ENCODE data around the gene PHC2.

PHC2 gene

GRCh38 chr1:33430692-33431593 is at the start of gene PHC2:
Gene PHC2 (minus strand): TSS chr1:33431095. CDS start chr1:33375539, 55,556 bp downstream.
- peak; percentile 98 for DNase-seq

GRCh38 chr1:33477451-33477850 is 46.6 kb upstream of the PHC2 start:
- no peak for DNase-seq

GRCh38 chr1:33473900-33474299 is 43.0 kb upstream of the PHC2 start:
- no peak for DNase-seq

DNA sequence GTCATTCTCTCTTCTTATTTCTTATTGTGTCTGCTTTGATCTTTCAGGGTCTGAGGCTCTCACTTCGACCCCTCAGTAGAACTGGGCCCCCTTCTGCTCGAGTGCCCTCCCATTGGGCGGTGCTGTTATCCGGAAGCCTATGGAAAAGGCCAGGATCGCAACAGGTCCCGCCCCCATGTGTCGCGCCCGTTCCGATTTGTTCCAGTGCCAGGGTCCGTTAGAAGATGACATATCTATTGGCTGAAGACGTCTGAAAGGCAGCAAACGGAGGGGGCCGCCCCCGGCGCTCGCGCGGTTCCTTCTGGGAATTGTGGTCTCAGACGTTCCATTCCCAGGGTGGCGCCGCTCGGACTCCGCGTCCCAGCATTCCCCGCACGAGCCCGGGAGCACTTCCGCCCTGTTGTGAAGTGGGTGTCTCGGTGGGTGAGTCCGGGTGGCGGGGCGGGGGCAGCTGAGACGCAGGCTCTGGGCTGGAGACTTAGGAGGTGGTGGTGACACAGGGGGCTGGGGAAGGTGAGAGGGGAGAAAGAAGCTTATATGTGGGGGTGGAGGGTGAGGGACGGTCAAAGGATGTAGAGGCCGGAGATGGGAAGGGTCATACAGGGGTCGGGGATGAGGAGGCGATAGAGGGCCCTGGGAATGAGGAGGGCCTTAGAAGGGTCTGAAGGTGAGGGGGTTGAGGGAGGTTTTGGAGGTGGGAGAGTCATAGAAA is 41.5 kb upstream of the PHC2 start, which contains the start of gene ZSCAN20:
Gene ZSCAN20, plus strand, starts transcription at position 377 of the 712 bp plus-strand sequence. CDS start 6,644 bp downstream, outside the sequence.
- DNase-seq: peak; percentile 99

- no peak for DNase-seq
These were observed 40.5 kb upstream of the PHC2 start for GRCh38 chr1:33471416-33471815.

GRCh38 chr1:33470495-33471012 is 39.7 kb upstream of the PHC2 start:
- peak; percentile 89 for DNase-seq

GRCh38 chr1:33469691-33470090 is 38.8 kb upstream of the PHC2 start:
- DNase-seq: no peak

DNA sequence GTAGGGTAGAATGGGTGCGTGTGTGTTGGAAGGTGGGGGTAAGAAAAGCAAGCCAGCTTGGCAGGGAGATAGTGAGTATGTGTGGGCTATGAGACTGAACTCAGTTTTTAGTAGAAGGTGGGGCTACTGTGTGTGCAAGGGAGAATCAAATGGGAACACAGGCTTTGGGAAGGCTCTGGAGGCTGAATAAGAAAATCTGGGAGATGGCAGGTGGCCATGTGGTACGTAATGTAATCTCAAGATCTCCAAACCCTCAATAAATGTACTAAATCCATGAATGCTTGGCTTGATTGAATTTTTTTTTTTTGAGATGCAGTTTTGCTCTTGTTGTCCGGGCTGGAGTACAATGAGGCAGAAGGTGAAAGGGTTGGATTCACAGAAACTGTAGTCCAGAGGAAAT is 38.1 kb upstream of the PHC2 start:
- peak; percentile 9 for DNase-seq

DNA sequence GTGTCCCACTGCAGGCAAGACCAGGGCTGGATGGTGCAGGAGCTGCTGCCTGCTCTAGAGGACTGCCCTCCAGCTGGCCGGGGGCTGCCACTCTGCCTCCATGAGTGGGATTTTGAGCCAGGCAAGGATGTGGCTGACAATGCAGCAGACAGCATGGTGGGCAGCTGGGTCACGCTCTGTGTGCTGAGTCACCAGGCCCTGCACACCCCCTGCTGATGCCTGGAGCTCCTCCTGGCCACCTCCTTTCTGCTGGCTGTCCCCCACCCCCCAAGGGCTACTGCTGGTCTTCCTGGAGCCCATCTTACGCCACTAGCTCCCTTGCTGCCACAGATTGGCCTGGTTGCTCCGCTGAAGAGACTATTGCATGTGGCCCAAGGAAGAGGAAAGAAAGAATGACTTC is 37.6 kb upstream of the PHC2 start:
- no peak for DNase-seq

- no peak for DNase-seq
These were observed 37.1 kb upstream of the PHC2 start for GRCh38 chr1:33468011-33468410.

DNA sequence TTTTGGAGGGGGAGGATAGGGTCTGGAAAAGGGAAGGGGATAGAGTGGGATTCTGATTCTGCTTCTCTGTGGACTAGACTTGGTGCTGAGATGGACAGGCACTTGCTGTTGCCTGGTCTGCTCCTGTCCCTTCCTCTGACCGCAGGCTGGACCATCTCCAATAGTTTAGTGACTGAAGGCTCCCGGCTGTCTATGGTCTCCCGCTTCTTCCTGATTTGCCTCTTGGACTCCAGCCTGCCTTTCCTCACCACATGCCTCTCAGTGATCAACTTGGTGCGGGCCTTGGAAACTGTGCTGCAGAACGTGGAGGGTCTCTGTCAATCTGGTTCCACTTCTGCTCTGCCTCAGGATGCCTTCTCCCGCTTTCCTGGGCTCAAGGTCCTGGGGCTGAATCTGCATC is 35.3 kb upstream of the PHC2 start:
- DNase-seq: no peak

DNA sequence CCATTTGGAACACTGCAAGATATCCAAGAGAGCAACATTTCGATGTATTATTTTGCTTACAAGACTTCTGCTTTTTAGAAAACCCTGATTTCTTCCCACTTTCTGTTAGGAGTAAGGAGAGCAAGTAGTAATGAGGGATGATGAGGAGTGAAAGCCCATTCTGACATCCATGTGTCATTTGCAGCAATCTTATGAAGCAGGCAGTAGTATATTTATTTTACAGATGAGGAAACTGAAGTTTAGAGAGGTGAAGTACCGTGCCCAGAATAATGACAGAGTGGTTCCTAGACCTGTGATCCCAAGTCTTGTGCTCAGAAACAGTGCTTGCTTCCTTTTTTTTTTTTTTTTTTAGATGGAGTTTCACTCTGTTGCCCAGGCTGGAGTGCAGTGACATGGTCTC is 34.4 kb upstream of the PHC2 start:
- DNase-seq: no peak

- DNase-seq: no peak
These were observed 33.7 kb upstream of the PHC2 start for GRCh38 chr1:33464552-33464951.

DNA sequence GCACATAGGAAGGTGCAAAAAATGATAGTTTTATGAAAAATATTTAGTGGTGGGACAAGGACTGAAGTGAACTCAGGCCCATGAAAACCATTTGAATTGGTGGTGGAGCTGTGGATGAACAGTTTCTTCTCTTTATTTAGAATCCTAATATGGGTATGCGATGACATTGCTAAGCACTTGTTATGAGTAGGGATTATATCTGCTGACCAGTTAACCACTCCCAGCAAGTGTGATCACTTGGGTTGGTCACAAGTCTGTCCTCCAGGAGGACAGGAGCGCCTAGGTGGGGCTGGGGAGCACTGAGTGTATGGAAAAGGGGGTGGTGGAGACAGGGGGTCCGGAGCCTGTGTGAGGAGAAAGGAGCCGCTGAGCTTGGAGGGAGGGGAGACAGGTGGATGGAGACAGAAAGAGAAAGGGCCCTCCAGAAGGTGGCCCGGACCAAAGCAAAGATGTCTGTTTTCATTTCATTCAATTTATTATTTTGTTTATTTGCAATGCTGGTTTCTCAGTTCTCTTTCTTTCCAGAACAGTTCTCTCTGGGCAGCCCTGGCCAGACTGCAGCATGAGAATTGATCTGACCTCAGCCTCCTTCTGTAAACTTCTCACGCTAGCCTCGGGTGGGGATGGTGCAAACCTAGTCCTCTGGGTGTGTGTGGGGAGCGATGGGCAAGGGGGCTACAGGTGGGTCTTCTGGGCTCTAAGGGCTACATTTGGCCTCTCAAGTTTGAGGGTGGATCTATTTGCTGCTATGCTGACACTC is 31.7 kb upstream of the PHC2 start:
- no peak for DNase-seq

GRCh38 chr1:33460947-33461629 is 30.2 kb upstream of the PHC2 start:
- no peak for DNase-seq

DNA sequence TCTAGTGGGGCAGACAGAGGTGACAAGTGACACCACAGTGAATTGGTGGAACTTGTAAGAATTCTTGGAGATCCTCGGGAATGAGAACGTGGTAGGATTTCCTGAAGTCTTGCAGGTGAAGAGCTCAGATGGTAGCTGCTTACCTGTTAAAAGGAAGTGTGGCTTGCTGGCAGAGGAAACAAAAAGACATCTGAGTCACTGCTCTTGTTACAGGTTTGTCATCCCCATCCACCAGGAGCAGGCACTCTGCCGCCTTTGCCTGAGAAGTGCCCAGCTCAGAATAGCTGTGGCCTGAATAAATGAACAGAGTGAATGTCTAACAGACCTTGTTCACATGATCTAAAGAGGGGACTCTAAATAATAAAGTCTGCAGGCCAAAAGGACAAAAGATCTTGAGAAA is 29.2 kb upstream of the PHC2 start:
- DNase-seq: no peak

- no peak for DNase-seq
These were observed 28.8 kb upstream of the PHC2 start for GRCh38 chr1:33459691-33460090.

GRCh38 chr1:33456502-33456886 is 25.6 kb upstream of the PHC2 start:
- DNase-seq: no peak

DNA sequence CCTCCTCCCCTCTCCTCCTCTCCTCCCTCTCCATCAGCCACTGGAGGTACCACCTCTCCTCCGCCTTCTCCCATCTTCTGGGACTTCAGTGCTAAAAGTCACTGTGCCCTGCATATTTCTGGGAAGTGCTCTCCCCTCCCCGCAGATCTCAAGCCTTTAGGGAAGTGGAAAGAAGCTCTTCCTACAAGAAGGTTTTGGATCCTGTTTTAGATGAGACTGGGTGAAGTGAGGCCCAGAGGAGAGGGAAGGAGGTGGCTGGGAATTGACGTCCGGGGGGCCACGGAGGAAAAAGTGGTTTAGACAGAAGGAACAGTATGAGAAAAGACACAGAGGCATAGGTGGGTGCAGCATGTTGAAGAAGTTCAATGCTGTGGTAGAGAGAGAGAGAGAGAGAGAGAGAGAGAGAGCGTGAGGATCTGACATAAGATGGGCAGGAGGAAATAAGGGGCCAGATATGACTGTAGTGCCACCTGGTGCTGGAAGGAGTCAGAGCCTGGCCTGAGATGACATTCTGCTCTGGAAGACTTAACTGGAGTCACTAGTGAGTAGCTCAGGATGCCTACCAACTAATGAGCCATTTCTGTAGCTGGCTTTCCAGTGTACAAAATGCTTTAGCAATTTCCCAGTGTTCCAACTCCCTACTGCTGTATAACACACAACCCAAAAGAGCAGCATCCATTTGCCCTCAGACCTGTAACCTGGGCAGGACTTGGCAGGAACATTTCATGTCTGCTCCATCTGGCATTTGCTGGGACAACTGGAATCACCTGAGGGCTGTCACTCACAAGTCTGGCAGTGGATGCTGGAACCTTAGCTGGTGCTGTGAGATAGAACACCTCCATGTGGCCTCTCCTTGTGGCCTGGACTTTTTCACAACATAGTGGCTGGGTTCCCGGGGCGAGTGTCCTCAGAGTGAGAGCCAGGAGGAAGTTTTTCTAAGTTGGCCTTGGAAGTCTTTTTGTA is 24.9 kb upstream of the PHC2 start:
- peak; percentile 87 for DNase-seq

DNA sequence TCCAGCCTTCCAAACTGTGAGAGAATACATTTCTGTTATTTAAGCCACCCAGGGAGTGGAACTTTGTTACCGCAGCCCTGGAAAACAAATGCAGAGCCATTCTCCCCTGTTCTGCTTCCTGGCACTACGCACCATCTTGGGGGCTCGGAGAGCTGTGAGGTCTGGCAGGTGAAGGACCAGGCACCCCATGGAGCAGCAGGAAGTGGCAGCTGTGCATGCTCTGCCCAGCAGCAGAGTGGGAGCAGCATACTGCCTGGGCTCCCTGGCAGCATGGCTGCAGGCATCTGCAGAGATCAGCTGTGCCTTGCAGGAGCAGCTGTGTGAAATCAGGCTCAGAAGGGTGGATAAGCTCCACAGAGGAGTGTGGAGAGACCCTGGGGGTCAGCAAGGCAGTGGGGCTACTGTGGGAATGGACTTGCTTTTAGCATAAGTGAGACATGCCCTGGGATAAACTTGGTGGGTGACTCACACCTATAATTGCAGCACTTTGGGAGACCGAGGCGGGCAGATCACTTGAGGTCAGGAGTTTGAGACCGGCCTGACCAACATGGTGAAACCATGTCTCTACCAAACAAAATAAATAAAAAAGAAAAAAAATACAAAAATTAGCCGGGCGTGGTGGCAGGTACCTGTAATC is 23.9 kb upstream of the PHC2 start:
- DNase-seq: peak; percentile 78

DNA sequence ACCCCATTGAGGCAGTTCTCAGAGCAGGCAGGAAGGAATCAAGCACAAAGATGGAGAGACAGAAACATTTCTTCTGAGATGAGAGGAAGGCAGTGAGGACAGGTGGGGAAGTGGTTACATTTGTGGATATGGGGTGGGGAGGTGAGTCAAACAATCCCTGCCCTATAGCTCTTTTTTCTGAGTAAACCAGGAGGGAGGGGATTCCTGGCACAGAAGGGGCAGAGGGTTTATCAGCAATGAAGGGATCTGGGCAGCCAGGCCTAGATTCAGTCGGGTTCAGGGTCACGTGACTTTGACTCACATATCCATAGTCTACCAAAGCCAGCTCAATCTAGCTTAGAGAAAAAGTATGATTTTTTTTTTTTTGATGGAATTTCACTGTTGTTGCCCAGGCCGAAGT is 15.7 kb upstream of the PHC2 start:
- no peak for DNase-seq

Measured in NCI-H2171 treated with DMSO at 0.1 percent for 48 hours (cell line).